ENCODE data around the gene EPHB1. TPM values are rescaled to one million over a fixed set of nuclear protein-coding genes. Genes with fewer than 3 reads are reported as not detected.

EPHB1 gene
- total and polyA plus RNA-seq, 2 donors (not counting 3 experiments of a cell fraction or from before 2014, with no cell fraction given), result 1.3 to 5.2 TPM

- no peak overlapping the region for H3K9ac ChIP-seq (replicated peaks; ENCODE audit: extremely low read depth, insufficient read depth, low read length)
- no peaks in the 10 kb centered on the region for H3K9me1 ChIP-seq (replicated peaks; ENCODE audit: control insufficient read depth, extremely low read depth, insufficient read depth, low read length)
- no peaks in the 10 kb centered on the region for H3K79me2 ChIP-seq (ENCODE audit: control insufficient read depth, insufficient read depth, low read length)
- POLR2A ChIA-PET, result no interaction called here
- H2AFZ ChIP-seq (ENCODE audit: low read depth, low read length), result no peak overlapping the region
- no peak overlapping the region for H3K4me3 ChIP-seq (replicated peaks in 1 of 3; ENCODE audit: insufficient read depth in 1 of 3, low read depth in 1 of 3, low read length in 3 of 3)
- H3K4me1 ChIP-seq (ENCODE audit: control insufficient read depth, extremely low read depth, insufficient read depth, low read length), result no peaks in the 10 kb centered on the region
- intact Hi-C loops (cut with micrococcal nuclease), result no loop called here
- no peaks in the 10 kb centered on the region for H3K36me3 ChIP-seq (ENCODE audit: control insufficient read depth in 2 of 2, extremely low read depth in 1 of 2, insufficient read depth in 2 of 2, low read length in 2 of 2)
- CTCF ChIA-PET, result no interaction called here
- no peaks in the 10 kb centered on the region for H4K20me1 ChIP-seq (replicated peaks; ENCODE audit: control insufficient read depth, extremely low read depth, insufficient read depth, low read length)
- H3K4me2 ChIP-seq (ENCODE audit: insufficient read depth, low read length), result no peak overlapping the region
- no peak for DNase-seq (ENCODE audit: low read depth, low spot score)
- no peak overlapping the region for H3K27ac ChIP-seq (ENCODE audit: insufficient read depth, low read depth, low read length)
- H3K9me3 ChIP-seq (replicated peaks; ENCODE audit: control insufficient read depth, insufficient read depth, low read length), result no peaks in the 10 kb centered on the region
- H3K27me3 ChIP-seq (ENCODE audit: control insufficient read depth in 2 of 2, insufficient read depth in 2 of 2, low read length in 2 of 2), result no peaks in the 10 kb centered on the region
- dilution Hi-C loops (cut with MboI; ENCODE audit: extremely low pct_ligation_motif_present, low sequenced_read_pairs), result no loop called here
- FAIRE-seq, result no peak
- no peak for TF ChIP-seq MAX (IDR thresholded peaks at IDR 0.05; ENCODE audit: insufficient read depth, insufficient read length)
- no peak for TF ChIP-seq POLR2AphosphoS5 (IDR thresholded peaks at IDR 0.05; ENCODE audit: insufficient read depth, low read depth, low read length)
- TF ChIP-seq, protein P1, sequence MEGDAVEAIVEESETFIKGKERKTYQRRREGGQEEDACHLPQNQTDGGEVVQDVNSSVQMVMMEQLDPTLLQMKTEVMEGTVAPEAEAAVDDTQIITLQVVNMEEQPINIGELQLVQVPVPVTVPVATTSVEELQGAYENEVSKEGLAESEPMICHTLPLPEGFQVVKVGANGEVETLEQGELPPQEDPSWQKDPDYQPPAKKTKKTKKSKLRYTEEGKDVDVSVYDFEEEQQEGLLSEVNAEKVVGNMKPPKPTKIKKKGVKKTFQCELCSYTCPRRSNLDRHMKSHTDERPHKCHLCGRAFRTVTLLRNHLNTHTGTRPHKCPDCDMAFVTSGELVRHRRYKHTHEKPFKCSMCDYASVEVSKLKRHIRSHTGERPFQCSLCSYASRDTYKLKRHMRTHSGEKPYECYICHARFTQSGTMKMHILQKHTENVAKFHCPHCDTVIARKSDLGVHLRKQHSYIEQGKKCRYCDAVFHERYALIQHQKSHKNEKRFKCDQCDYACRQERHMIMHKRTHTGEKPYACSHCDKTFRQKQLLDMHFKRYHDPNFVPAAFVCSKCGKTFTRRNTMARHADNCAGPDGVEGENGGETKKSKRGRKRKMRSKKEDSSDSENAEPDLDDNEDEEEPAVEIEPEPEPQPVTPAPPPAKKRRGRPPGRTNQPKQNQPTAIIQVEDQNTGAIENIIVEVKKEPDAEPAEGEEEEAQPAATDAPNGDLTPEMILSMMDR (IDR thresholded peaks at IDR 0.05; ENCODE audit: extremely low read depth in 1 of 2, insufficient read depth in 1 of 2, low read depth in 1 of 2, low read length in 2 of 2), result no peak
- TF ChIP-seq FOS (IDR thresholded peaks at IDR 0.05; ENCODE audit: borderline replicate concordance, insufficient read depth, low read length), result no peak
- TF ChIP-seq MYC (IDR thresholded peaks at IDR 0.05; ENCODE audit: low read depth, low read length), result no peak
- BruUV-seq (replicated peaks), result no TSS peak
Observed at GRCh38 chr3:135081451-135081850, 286.4 kb downstream of the EPHB1 start.

- H3K9ac ChIP-seq (replicated peaks; ENCODE audit: extremely low read depth, insufficient read depth, low read length), result no peak overlapping the region
- no peak overlapping the region for H3K4me2 ChIP-seq (ENCODE audit: insufficient read depth, low read length)
- H4K20me1 ChIP-seq (replicated peaks; ENCODE audit: control insufficient read depth, extremely low read depth, insufficient read depth, low read length), result no peaks in the 10 kb centered on the region
- H3K4me1 ChIP-seq (ENCODE audit: control insufficient read depth, extremely low read depth, insufficient read depth, low read length), result no peaks in the 10 kb centered on the region
- no TSS peak for BruUV-seq (replicated peaks)
- no peaks in the 10 kb centered on the region for H3K79me2 ChIP-seq (ENCODE audit: control insufficient read depth, insufficient read depth, low read length)
- TF ChIP-seq JUN (IDR thresholded peaks at IDR 0.05; ENCODE audit: borderline replicate concordance, insufficient read depth, insufficient read length, low read depth) (no peak), EZH2 (IDR thresholded peaks at IDR 0.05; ENCODE audit: borderline replicate concordance, low read depth, low read length, severe bottlenecking) (no peak), POLR2AphosphoS5 (IDR thresholded peaks at IDR 0.05; ENCODE audit: insufficient read depth, low read depth, low read length) (no peak), FOS (IDR thresholded peaks at IDR 0.05; ENCODE audit: borderline replicate concordance, insufficient read depth, low read length) (no peak), POLR2A (IDR thresholded peaks at IDR 0.05; ENCODE audit: low read depth, low read length) (no peak), MAX (IDR thresholded peaks at IDR 0.05; ENCODE audit: insufficient read depth, insufficient read length) (no peak), MYC (IDR thresholded peaks at IDR 0.05; ENCODE audit: low read depth, low read length) (no peak), GATA2 (IDR thresholded peaks at IDR 0.05; ENCODE audit: insufficient read depth, insufficient read length, low read depth, low read length) (no peak)
- TF ChIP-seq, protein P1 (IDR thresholded peaks at IDR 0.05; ENCODE audit: extremely low read depth in 1 of 2, insufficient read depth in 1 of 2, low read depth in 1 of 2, low read length in 2 of 2), result no peak
- no peaks in the 10 kb centered on the region for H3K27me3 ChIP-seq (ENCODE audit: control insufficient read depth in 2 of 2, insufficient read depth in 2 of 2, low read length in 2 of 2)
- POLR2A ChIA-PET, result no interaction called here
- no peak overlapping the region for H3K27ac ChIP-seq (ENCODE audit: insufficient read depth, low read depth, low read length)
- CTCF ChIA-PET, result no interaction called here
- DNase-seq (ENCODE audit: low read depth, low spot score) (no peak), FAIRE-seq (no peak)
- dilution Hi-C loops (cut with MboI; ENCODE audit: extremely low pct_ligation_motif_present, low sequenced_read_pairs), result no loop called here
- intact Hi-C loops (cut with micrococcal nuclease), result no loop called here
- H3K9me3 ChIP-seq (replicated peaks; ENCODE audit: control insufficient read depth, insufficient read depth, low read length), result no peaks in the 10 kb centered on the region
- no peaks in the 10 kb centered on the region for H3K9me1 ChIP-seq (replicated peaks; ENCODE audit: control insufficient read depth, extremely low read depth, insufficient read depth, low read length)
- no peaks in the 10 kb centered on the region for H3K36me3 ChIP-seq (ENCODE audit: control insufficient read depth in 2 of 2, extremely low read depth in 1 of 2, insufficient read depth in 2 of 2, low read length in 2 of 2)
- no peak overlapping the region for H3K4me3 ChIP-seq (replicated peaks in 1 of 3; ENCODE audit: insufficient read depth in 1 of 3, low read depth in 1 of 3, low read length in 3 of 3)
- no peak overlapping the region for H2AFZ ChIP-seq (ENCODE audit: low read depth, low read length)
Observed at GRCh38 chr3:135081856-135082434, 286.9 kb downstream of the EPHB1 start.
